HCT116 (cell line): Measurements from ENCODE around the gene CCDC91. TPM values are rescaled to one million over a fixed set of nuclear protein-coding genes. Genes with fewer than 3 reads are reported as not detected.

Experiments used
- ATAC-seq: fragments of 200-7000 bp; cut with Tn5 transposase; 2 replicates; pipeline ENCODE4 v1.9.1; 2020; ENCODE audit warnings: mild to moderate bottlenecking, moderate library complexity
- BruUV-seq: library from RNA; stranded (reverse); fragments of 400-500 nt; replicated peaks from 2 replicates; lab custom pipeline; 2021; lab: Mats Ljungman, UMichigan
- CTCF ChIA-PET: fragments of 300-600 bp; sonication (Branson Sonifier 250); formaldehyde crosslinking; loops from one replicate; lab custom pipeline; 2021; ENCODE audit warnings: antibody characterized with exemption; lab: Charles Lee
- POLR2A ChIA-PET: fragments of 300-600, 350-600 bp; sonication (Branson Sonifier 250); formaldehyde crosslinking; loops from one replicate; lab custom pipeline; 2021; ENCODE audit warnings: antibody characterized with exemption; lab: Charles Lee
- RAD21 ChIA-PET, 2 experiments: fragments of 300-600 bp; sonication (Branson Sonifier 250); formaldehyde crosslinking; loops; one replicate each; lab custom pipeline; 2023; ENCODE audit warnings: low total read pairs in 2 of 2; ENCODE audit not compliant: uncharacterized antibody in 2 of 2, unreplicated experiment in 2 of 2, low non-redundant PET in 1 of 2; lab: Charles Lee
- DNase-seq: peaks from one replicate; pipeline ENCODE4 v3.0.0-alpha.2; 2010; ENCODE audit warnings: low read depth, low spot score
- H2AFZ ChIP-seq: fragments of 200-600 bp; shearing (Covaris generic), sonication (generic); 2 replicates; pipeline ENCODE4 v1.6.1; 2017; ENCODE audit warnings: low read depth, mixed run types, mixed read lengths, antibody characterized with exemption, low read length; ENCODE audit not compliant: poor library complexity, severe bottlenecking
- H3K27ac ChIP-seq: 2 replicates; pipeline ENCODE4 v1.5.1; 2012; ENCODE audit warnings: low read depth, low read length
- H3K27me3 ChIP-seq: fragments of 200-600 bp; sonication (generic); 2 replicates; pipeline ENCODE4 v1.6.1; 2016; ENCODE audit warnings: mixed run types, low read length, mixed read lengths; ENCODE audit not compliant: insufficient read depth
- H3K36me3 ChIP-seq, 2 experiments: fragments of 200-500 bp in 1 of 2; fragments of 200-600 bp in 1 of 2; sonication (Bioruptor generic) in 1 of 2; sonication (generic) in 1 of 2; 2 replicates each; pipeline versions ENCODE4 v1.5.1 to v1.6.1; 2014 to 2016; ENCODE audit warnings: low read length in 2 of 2, inconsistent platforms in 1 of 2, mixed read lengths in 1 of 2, mixed run types in 1 of 2; ENCODE audit not compliant: insufficient read depth in 2 of 2, control insufficient read depth in 1 of 2
- H3K4me1 ChIP-seq, 2 experiments: fragments of 200-600 bp in 1 of 2; sonication (generic) in 1 of 2; 2 replicates each; pipeline versions ENCODE4 v1.5.1 to v1.6.1; 2012 to 2017; ENCODE audit warnings: low read length in 2 of 2, inconsistent platforms in 1 of 2, mild to moderate bottlenecking in 1 of 2, mixed read lengths in 1 of 2, mixed run types in 1 of 2, moderate library complexity in 1 of 2; ENCODE audit not compliant: insufficient read depth in 2 of 2, control insufficient read depth in 1 of 2
- H3K4me2 ChIP-seq: fragments of 200-600 bp; sonication (generic); 2 replicates; pipeline ENCODE4 v1.6.1; 2017; ENCODE audit warnings: mixed run types, low read length, mixed read lengths
- H3K4me3 ChIP-seq, 2 experiments: fragments of 200-600 bp in 1 of 2; sonication (generic) in 1 of 2; replicated peaks in 1 of 2; 2 replicates each; pipeline ENCODE4 v1.5.1; 2011 to 2016; ENCODE audit warnings: low read length in 2 of 2, control low read depth in 1 of 2, low read depth in 1 of 2, mild to moderate bottlenecking in 1 of 2, mixed read lengths in 1 of 2, mixed run types in 1 of 2
- H3K79me2 ChIP-seq: fragments of 200-600 bp; sonication (generic); 2 replicates; pipeline ENCODE4 v1.6.1; 2017; ENCODE audit warnings: mild to moderate bottlenecking, mixed run types, low read length, moderate library complexity, mixed read lengths; ENCODE audit not compliant: insufficient read depth
- H3K9ac ChIP-seq: fragments of 200-600 bp; sonication (generic); 2 replicates; pipeline ENCODE4 v1.6.1; 2016; ENCODE audit warnings: low read length, mixed read lengths
- H3K9me2 ChIP-seq: fragments of 200-600 bp; sonication (generic), shearing (Covaris generic); 2 replicates; pipeline ENCODE4 v1.6.1; 2017; ENCODE audit warnings: mixed run types, mild to moderate bottlenecking, moderate library complexity; ENCODE audit not compliant: insufficient read depth
- H3K9me3 ChIP-seq, 2 experiments: fragments of 200-500 bp in 1 of 2; fragments of 200-600 bp in 1 of 2; sonication (Bioruptor generic) in 1 of 2; sonication (generic) in 1 of 2; 2 replicates each; pipeline ENCODE4 v1.6.1; 2014 to 2017; ENCODE audit warnings: low read length in 2 of 2, mixed read lengths in 2 of 2, inconsistent platforms in 1 of 2, low read depth in 1 of 2, mild to moderate bottlenecking in 1 of 2, mixed run types in 1 of 2, moderate library complexity in 1 of 2; ENCODE audit not compliant: control insufficient read depth in 1 of 2, insufficient read depth in 1 of 2
- H4K20me1 ChIP-seq: fragments of 200-600 bp; sonication (generic), shearing (Covaris generic); 2 replicates; pipeline ENCODE4 v1.6.1; 2017; ENCODE audit warnings: mixed run types, mild to moderate bottlenecking, moderate library complexity; ENCODE audit not compliant: insufficient read depth
- CBX3 ChIP-seq: IDR thresholded peaks from 2 replicates; pipeline ENCODE4 v1.6.1; 2012; ENCODE audit warnings: low read depth
- CEBPB ChIP-seq: IDR thresholded peaks from 2 replicates; pipeline ENCODE4 v1.6.1; 2012; ENCODE audit warnings: low read depth
- EGR1 ChIP-seq: IDR thresholded peaks from 2 replicates; pipeline ENCODE4 v1.6.1; 2012; ENCODE audit warnings: low read depth
- ELF1 ChIP-seq: IDR thresholded peaks from 2 replicates; pipeline ENCODE4 v1.6.1; 2012; ENCODE audit warnings: low read depth, borderline replicate concordance
- EZH2 ChIP-seq: fragments of 200-600 bp; sonication (generic); IDR thresholded peaks from 2 replicates; pipeline ENCODE4 v1.6.1; 2017; ENCODE audit warnings: antibody characterized with exemption, mixed run types
- EZH2phosphoT487 ChIP-seq: fragments of 200-600 bp; IDR thresholded peaks from 2 replicates; pipeline ENCODE4 v1.6.1; 2018; ENCODE audit warnings: antibody characterized with exemption, borderline replicate concordance
- FOSL1 ChIP-seq: IDR thresholded peaks from 2 replicates; pipeline ENCODE4 v1.6.1; 2012; ENCODE audit warnings: low read depth
- JUND ChIP-seq: IDR thresholded peaks from 2 replicates; pipeline ENCODE4 v1.6.1; 2012
- POLR2AphosphoS5 ChIP-seq: IDR thresholded peaks from 2 replicates; pipeline ENCODE4 v1.6.1; 2011; ENCODE audit warnings: mild to moderate bottlenecking, low read depth, low read length, moderate library complexity
- RAD21 ChIP-seq: IDR thresholded peaks from 2 replicates; pipeline ENCODE4 v1.6.1; 2012; ENCODE audit warnings: low read depth, mild to moderate bottlenecking
- SIN3A ChIP-seq: IDR thresholded peaks from 2 replicates; pipeline ENCODE4 v1.6.1; 2012; ENCODE audit warnings: low read depth
- SP1 ChIP-seq: IDR thresholded peaks from 2 replicates; pipeline ENCODE4 v1.6.1; 2012; ENCODE audit warnings: low read depth
- YY1 ChIP-seq: IDR thresholded peaks from 2 replicates; pipeline ENCODE4 v1.6.1; 2011; ENCODE audit warnings: low read length, low read depth, moderate library complexity, mild to moderate bottlenecking; ENCODE audit not compliant: insufficient replicate concordance; ENCODE audit errors: extremely low read depth
- ZFX ChIP-seq: fragments of 450-650 bp; IDR thresholded peaks from 2 replicates; pipeline ENCODE4 v1.6.1; 2017
- ZNF274 ChIP-seq: fragments of 200-500 bp; sonication (Bioruptor generic); IDR thresholded peaks from 2 replicates; pipeline ENCODE4 v1.6.1; 2014; ENCODE audit warnings: mild to moderate bottlenecking, low read depth, low read length, inconsistent platforms
- intact Hi-C: fragments of 100-400 bp; cut with micrococcal nuclease; formaldehyde crosslinking; loops from 2 replicates; pipeline ENCODE4 v1.10.0; 2022
- total RNA-seq: library from RNA; stranded (reverse); gene quantifications from one replicate; pipeline ENCODE4 v1.2.1, GENCODE V29; 2021; ENCODE audit not compliant: unreplicated experiment
- TF ChIP-seq, protein P1 (sequence below): IDR thresholded peaks from 2 replicates; pipeline ENCODE4 v1.6.1; 2011; ENCODE audit warnings: mild to moderate bottlenecking, low read length, moderate library complexity; ENCODE audit not compliant: insufficient replicate concordance; ENCODE audit errors: extremely low read depth
- TF ChIP-seq, protein P2 (sequence below): IDR thresholded peaks from 2 replicates; pipeline ENCODE4 v1.6.1; 2012; ENCODE audit warnings: low read depth
- TF ChIP-seq, protein P3 (sequence below): IDR thresholded peaks from 2 replicates; pipeline ENCODE4 v1.6.1; 2012
- TF ChIP-seq, protein P4 (sequence below), 3 experiments: fragments of 200-600 bp in 1 of 3; sonication (generic) in 1 of 3; IDR thresholded peaks in 2 of 3; conservative IDR thresholded peaks in 1 of 3; 2 replicates each; pipeline ENCODE4 v1.5.1; 2012 to 2017; ENCODE audit warnings: low read depth in 2 of 3, low read length in 2 of 3, antibody characterized with exemption in 1 of 3, borderline replicate concordance in 1 of 3, control low read depth in 1 of 3, mild to moderate bottlenecking in 1 of 3, mixed read lengths in 1 of 3, mixed run types in 1 of 3, moderate library complexity in 1 of 3; ENCODE audit not compliant: insufficient read depth in 1 of 3
- TF ChIP-seq, protein P5 (sequence below): IDR thresholded peaks from 2 replicates; pipeline ENCODE4 v1.6.1; 2012

The CCDC91 gene
- total RNA-seq, 1 experiment from 2014 or later: 18.1 TPM

DNA sequence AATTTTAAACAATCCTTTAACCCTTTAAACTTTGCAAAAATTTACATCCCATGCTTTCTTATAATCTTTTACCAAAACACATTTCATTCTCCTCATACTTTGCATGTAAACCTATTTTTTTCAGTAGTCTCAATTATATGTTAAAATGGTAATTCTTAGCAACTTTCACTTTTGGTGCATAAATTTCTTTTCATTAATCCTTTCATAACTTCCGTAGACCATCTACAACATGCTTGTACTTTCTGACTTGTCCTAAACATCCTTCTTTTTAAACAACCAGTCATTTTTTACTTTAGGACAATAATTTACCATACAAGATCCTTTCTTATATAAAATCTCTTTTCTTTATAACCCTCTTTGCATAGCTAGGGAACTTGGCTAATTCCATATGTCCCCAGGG is 19.5 kb downstream of the CCDC91 start:
- Histone ChIP-seq H2AFZ (no peak overlapping the region), H3K79me2 (no peaks in the 10 kb centered on the region), H3K27me3 (no peaks in the 10 kb centered on the region), H3K9me3 (peaks cover 0 to 12% of the 10 kb centered on the region in 2 experiments; a peak in 1 of 4 replicates), H3K27ac (no peak overlapping the region), H4K20me1 (no peaks in the 10 kb centered on the region), H3K36me3 (no peaks in the 10 kb centered on the region), H3K4me1 (no peaks in the 10 kb centered on the region), H3K4me2 (no peak overlapping the region), H3K4me3 (no peak overlapping the region), H3K9ac (no peak overlapping the region), H3K9me2 (no peaks in the 10 kb centered on the region)
- DNase-seq (no peak), ATAC-seq (no peak)
- no peak for TF ChIP-seq ZFX
- no peak for TF ChIP-seq SIN3A
- TF ChIP-seq ZNF274: no peak
- no peak for TF ChIP-seq SP1
- no peak for TF ChIP-seq EZH2
- TF ChIP-seq ELF1: no peak
- no peak for TF ChIP-seq JUND
- TF ChIP-seq CBX3: no peak
- TF ChIP-seq, protein P1, sequence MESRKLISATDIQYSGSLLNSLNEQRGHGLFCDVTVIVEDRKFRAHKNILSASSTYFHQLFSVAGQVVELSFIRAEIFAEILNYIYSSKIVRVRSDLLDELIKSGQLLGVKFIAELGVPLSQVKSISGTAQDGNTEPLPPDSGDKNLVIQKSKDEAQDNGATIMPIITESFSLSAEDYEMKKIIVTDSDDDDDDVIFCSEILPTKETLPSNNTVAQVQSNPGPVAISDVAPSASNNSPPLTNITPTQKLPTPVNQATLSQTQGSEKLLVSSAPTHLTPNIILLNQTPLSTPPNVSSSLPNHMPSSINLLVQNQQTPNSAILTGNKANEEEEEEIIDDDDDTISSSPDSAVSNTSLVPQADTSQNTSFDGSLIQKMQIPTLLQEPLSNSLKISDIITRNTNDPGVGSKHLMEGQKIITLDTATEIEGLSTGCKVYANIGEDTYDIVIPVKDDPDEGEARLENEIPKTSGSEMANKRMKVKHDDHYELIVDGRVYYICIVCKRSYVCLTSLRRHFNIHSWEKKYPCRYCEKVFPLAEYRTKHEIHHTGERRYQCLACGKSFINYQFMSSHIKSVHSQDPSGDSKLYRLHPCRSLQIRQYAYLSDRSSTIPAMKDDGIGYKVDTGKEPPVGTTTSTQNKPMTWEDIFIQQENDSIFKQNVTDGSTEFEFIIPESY: no peak
- TF ChIP-seq EZH2phosphoT487: no peak
- TF ChIP-seq YY1: no peak
- no peak for TF ChIP-seq CEBPB
- TF ChIP-seq, protein P2, sequence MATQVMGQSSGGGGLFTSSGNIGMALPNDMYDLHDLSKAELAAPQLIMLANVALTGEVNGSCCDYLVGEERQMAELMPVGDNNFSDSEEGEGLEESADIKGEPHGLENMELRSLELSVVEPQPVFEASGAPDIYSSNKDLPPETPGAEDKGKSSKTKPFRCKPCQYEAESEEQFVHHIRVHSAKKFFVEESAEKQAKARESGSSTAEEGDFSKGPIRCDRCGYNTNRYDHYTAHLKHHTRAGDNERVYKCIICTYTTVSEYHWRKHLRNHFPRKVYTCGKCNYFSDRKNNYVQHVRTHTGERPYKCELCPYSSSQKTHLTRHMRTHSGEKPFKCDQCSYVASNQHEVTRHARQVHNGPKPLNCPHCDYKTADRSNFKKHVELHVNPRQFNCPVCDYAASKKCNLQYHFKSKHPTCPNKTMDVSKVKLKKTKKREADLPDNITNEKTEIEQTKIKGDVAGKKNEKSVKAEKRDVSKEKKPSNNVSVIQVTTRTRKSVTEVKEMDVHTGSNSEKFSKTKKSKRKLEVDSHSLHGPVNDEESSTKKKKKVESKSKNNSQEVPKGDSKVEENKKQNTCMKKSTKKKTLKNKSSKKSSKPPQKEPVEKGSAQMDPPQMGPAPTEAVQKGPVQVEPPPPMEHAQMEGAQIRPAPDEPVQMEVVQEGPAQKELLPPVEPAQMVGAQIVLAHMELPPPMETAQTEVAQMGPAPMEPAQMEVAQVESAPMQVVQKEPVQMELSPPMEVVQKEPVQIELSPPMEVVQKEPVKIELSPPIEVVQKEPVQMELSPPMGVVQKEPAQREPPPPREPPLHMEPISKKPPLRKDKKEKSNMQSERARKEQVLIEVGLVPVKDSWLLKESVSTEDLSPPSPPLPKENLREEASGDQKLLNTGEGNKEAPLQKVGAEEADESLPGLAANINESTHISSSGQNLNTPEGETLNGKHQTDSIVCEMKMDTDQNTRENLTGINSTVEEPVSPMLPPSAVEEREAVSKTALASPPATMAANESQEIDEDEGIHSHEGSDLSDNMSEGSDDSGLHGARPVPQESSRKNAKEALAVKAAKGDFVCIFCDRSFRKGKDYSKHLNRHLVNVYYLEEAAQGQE: no peak
- no peak for TF ChIP-seq RAD21
- no peak for TF ChIP-seq FOSL1
- no peak for TF ChIP-seq EGR1
- TF ChIP-seq POLR2AphosphoS5: no peak
- TF ChIP-seq, protein P3, sequence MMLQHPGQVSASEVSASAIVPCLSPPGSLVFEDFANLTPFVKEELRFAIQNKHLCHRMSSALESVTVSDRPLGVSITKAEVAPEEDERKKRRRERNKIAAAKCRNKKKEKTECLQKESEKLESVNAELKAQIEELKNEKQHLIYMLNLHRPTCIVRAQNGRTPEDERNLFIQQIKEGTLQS: no peak
- TF ChIP-seq, protein P4, sequence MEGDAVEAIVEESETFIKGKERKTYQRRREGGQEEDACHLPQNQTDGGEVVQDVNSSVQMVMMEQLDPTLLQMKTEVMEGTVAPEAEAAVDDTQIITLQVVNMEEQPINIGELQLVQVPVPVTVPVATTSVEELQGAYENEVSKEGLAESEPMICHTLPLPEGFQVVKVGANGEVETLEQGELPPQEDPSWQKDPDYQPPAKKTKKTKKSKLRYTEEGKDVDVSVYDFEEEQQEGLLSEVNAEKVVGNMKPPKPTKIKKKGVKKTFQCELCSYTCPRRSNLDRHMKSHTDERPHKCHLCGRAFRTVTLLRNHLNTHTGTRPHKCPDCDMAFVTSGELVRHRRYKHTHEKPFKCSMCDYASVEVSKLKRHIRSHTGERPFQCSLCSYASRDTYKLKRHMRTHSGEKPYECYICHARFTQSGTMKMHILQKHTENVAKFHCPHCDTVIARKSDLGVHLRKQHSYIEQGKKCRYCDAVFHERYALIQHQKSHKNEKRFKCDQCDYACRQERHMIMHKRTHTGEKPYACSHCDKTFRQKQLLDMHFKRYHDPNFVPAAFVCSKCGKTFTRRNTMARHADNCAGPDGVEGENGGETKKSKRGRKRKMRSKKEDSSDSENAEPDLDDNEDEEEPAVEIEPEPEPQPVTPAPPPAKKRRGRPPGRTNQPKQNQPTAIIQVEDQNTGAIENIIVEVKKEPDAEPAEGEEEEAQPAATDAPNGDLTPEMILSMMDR (IDR thresholded peaks at IDR 0.05 in 2 of 3, conservative IDR thresholded peaks at IDR 0.05 in 1 of 3; ENCODE audit: borderline replicate concordance in 1 of 3, insufficient read depth in 1 of 3, low read depth in 2 of 3, low read length in 2 of 3): no peak
- TF ChIP-seq, protein P5, sequence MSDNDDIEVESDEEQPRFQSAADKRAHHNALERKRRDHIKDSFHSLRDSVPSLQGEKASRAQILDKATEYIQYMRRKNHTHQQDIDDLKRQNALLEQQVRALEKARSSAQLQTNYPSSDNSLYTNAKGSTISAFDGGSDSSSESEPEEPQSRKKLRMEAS: no peak
- intact Hi-C loops: no loop called here
- BruUV-seq: no TSS peak
- ChIA-PET RAD21 (no interaction called here), CTCF (no interaction called here), POLR2A (no interaction called here)
